Dermis blood vessel endothelial cell (primary cell): ENCODE results near the gene CNGA4. TPM values are rescaled to one million over a fixed set of nuclear protein-coding genes. Genes with fewer than 3 reads are reported as not detected.
A peak's percentile ranks its signal among the peaks of the same experiment; 100 is the strongest.

Experiments
- DNase-seq: peaks from one replicate; pipeline ENCODE4 v3.0.0; 2010
- total RNA-seq: library from RNA; depleted of rRNA; stranded (reverse); fragments of >200 nt; gene quantifications from 2 replicates; pipeline ENCODE4 v1.2.3, GENCODE V29; 2014

Gene CNGA4, protein sequence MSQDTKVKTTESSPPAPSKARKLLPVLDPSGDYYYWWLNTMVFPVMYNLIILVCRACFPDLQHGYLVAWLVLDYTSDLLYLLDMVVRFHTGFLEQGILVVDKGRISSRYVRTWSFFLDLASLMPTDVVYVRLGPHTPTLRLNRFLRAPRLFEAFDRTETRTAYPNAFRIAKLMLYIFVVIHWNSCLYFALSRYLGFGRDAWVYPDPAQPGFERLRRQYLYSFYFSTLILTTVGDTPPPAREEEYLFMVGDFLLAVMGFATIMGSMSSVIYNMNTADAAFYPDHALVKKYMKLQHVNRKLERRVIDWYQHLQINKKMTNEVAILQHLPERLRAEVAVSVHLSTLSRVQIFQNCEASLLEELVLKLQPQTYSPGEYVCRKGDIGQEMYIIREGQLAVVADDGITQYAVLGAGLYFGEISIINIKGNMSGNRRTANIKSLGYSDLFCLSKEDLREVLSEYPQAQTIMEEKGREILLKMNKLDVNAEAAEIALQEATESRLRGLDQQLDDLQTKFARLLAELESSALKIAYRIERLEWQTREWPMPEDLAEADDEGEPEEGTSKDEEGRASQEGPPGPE
- total RNA-seq: 0.09 TPM in 1 of 2 replicates, not detected in the other

DNA sequence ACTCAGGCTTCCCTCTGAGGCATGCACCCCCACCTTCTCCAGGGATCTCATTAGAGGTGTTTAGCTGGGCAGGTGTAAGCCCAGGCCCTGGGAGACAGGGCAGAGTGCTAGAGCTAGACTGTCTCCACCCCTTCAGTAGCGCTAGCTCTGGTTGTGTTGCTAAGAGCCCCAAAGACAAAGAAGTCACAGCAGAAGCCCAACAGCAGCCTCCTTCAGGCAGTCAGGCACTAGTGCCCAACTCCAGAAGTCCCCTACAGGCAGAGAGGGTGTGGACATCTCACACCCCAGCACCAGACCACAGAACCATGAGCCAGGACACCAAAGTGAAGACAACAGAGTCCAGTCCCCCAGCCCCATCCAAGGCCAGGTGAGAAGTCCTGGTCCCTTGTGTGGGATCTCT, at the start of gene CNGA4:
CNGA4 (plus strand) TSS at position 188 of the 400 bp plus-strand sequence; CDS start at position 306, 118 bp downstream.
- no peak for DNase-seq

DNA sequence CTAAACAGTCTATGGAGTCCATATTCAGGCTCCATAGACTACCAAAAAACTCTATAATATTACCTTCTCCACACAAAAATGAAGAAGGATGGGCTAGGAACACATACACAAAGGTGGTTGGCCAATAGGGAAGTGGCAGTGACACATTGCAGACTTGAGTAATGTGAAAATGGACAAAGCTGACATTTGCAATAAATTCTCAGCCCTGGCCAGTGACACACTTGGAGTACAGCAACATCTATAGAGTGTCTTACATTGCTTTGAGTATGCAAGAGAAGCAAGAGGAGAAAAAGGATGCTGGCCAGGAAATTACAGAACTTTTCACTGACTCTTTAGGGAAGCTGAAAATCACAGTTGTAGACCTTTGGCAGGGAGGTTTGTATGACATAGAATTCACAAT, 47.1 kb upstream of the CNGA4 start:
- DNase-seq: no peak

DNA sequence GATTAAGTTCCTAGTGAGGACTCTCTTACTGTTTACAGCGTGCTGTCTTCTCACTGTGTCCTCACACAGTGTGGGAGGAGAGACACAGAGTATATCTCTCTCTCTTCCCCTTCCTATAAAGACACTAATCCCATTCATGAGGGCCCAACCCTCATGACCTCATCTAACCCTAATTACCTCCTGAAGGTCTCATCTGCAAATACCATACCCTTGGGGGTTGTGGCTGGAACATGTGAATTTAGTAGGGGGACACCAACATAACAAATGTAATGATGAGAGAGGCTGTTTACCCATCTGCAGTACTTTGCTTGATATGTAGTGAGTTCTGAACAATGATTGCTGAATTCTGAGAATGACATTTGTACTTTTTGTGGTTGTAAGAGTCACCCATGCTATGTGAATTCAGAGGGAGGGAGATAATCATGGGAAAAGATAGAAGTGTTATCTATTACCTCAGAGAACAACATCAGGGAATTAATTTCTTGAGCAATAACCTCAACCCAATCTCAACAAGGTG, 44.8 kb upstream of the CNGA4 start:
- DNase-seq: no peak

DNA sequence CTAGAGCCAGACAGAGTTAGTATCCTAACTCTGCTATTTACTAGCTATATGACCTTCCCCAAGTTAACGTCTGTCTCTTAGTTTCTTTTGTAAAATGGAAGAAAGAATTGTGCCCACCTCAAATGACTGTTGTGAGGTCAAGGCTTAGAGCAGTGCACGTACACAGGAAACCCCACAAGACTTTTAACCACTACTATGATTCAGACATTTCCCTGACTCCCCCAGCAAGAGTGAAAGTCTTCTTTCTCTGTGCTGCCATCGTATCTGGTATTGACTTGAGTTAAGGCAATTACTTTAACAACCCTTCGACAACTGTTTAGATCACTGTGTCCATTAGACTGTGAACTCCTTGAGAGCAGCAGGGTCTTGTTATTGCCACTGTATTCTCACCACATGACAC, 42.5 kb upstream of the CNGA4 start:
- no peak for DNase-seq

DNA sequence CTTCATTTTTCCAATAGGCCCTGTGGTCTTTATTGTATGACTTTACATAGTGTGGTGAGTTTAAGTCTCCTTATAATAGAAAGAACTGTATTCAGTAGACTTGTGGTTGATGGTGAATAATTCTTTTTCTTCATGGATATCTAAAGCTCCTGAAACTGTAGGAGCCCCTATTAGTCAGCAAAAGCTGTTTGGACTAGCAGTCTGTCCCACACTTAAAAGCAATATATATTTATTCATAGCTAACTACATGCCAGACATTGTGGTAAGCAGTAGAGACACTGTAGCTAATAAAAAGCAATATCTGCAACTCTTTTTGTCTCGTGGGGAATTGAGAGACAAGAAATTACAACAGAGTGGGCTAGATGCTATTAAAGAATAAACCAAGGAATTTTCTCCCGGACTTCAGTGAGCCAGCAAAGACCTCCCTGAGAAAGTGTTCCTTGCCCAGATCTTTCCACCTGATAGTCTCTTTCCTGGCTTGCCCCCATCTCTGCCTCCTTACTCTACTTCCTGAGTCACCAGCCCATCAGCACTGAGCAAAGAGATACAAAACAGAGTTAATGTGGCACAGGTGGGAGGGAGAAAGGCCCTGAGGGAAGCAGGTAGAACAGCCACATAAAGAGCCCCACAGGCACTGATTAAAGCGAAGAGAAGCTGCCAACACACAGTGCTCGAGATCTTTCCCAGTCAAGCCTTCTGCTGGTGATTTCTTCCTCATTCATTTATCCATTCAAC, 41.3 kb upstream of the CNGA4 start:
- no peak for DNase-seq

DNA sequence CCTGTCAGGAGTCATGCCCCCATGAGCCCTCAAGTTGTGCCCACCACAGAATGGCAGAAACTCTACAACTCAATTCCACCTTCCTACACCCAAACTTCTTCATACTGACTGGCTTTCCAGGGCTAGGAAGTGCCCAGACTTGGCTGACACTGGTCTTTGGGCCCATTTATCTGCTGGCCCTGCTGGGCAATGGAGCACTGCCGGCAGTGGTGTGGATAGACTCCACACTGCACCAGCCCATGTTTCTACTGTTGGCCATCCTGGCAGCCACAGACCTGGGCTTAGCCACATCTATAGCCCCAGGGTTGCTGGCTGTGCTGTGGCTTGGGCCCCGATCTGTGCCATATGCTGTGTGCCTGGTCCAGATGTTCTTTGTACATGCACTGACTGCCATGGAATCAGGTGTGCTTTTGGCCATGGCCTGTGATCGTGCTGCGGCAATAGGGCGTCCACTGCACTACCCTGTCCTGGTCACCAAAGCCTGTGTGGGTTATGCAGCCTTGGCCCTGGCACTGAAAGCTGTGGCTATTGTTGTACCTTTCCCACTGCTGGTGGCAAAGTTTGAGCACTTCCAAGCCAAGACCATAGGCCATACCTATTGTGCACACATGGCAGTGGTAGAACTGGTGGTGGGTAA, 39.6 kb upstream of the CNGA4 start, which contains the start of gene OR52W1:
OR52W1 (plus strand) TSS at position 51 of the 637 bp plus-strand sequence; CDS start at position 51, 0 bp downstream.
- DNase-seq: no peak

DNA sequence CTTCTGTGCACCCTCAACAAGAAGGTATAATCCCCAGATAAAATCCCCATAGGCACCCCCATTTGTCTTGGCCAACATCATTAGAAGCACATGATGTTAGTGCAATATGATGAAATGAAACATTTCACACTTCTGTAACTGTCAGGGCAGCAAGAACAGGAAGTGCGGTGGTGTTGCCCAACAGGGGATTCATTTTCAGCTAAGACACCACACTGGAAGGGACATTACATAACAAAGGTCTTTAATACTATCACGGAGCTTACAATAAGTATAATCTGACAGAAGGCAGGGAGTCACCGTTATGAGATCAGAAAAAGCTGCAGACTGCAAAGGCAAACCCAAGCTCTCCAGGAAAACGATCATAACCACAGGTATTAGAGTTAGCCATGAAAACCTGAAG, 37.9 kb upstream of the CNGA4 start:
- no peak for DNase-seq

DNA sequence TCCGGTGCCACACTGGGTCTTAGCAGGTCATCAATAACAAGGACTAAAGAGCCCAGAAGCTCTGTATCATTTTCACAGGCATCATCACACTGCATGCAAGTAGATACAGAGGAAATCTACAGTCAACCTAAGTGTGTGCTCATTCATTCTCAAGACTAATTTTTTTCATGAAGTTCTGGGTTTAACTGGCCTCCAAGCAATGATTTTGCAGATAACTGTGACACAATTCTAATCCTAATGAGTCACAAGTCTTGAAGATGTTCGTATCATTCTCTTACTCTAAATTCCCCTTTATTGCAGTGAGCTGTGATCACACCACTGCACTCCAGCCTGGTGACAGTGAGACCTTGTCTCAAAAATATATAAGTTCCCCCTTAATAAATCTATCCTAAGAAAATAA, 37.4 kb upstream of the CNGA4 start:
- DNase-seq: no peak

DNA sequence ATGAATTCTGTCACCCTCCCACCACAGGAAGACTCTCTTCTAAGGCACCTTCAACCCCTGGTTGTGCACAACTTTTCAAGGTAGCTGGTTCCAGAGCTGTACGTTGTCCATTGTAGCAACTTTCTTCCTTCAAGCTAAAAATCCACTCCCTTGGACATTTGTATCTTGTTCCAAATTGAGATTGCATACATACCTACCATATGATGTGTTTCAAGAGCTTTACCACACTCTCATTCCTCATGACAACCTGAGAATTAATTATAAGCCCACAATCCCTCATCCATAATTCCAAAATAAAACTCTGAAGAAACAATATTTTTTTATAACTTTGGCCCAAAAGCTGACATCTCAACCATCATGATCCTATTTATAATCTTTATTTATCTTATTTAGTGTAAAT, 36.8 kb upstream of the CNGA4 start:
- DNase-seq: no peak

DNA sequence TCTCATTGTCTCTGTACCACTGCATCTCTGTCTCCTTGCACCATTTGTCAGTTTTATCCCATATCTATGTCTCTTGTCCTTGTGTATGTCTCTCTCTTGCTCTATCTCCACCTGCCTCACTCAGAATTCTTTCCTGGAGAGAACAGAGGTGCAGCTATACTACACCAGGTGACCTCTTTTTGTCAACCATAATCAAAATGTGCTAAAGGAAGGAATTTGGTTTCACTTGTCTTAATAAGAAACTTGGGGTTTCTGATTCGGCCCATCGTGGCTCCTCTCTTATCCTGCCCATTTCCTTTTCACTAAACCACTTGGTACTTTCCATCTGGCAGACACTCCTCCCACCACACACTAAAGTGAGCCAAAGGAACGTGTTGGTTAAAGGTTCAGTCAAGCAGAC, 35.6 kb upstream of the CNGA4 start:
- no peak for DNase-seq

DNA sequence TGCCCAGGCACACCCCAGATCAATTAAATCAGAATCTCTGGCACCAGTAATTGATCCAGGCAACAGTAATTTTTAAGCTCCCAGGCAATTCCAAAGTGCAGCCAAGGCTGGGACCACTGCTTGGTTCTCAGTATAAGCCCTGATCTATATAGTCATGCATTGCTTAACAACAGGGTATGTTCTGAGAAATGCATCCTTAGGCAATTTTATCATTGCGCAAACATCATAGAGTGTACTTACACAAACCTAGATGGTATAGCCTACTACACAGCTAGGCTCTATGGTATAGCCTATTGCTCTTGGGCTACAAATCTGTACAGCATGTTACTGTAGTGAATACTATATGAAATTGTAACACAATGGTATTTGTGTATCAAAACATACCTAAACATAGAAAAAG, 34.2 kb upstream of the CNGA4 start:
- no peak for DNase-seq

DNA sequence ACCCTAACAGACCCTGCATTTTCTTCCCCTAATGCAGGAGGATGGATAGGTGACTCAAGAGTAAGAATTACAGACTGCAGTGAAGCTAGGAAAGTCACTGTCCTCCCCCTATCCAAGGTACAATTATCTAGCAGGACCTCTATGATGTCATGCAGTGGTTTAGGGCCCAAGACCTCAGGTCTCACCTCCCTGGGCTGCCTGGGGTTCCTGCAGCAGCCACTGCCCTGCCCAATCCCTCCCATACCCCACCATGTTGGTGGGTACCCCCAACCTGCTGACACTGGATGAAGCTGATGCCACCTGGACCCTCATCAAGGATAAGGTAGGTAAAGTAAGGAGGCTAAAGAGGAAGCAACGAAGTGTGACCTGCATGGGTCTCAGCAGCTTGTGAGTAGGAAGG, 33.5 kb upstream of the CNGA4 start, which contains the start of gene C11orf42:
C11orf42 (plus strand) TSS at position 192 of the 400 bp plus-strand sequence; CDS start at position 251, 59 bp downstream.
- DNase-seq: no peak

DNA sequence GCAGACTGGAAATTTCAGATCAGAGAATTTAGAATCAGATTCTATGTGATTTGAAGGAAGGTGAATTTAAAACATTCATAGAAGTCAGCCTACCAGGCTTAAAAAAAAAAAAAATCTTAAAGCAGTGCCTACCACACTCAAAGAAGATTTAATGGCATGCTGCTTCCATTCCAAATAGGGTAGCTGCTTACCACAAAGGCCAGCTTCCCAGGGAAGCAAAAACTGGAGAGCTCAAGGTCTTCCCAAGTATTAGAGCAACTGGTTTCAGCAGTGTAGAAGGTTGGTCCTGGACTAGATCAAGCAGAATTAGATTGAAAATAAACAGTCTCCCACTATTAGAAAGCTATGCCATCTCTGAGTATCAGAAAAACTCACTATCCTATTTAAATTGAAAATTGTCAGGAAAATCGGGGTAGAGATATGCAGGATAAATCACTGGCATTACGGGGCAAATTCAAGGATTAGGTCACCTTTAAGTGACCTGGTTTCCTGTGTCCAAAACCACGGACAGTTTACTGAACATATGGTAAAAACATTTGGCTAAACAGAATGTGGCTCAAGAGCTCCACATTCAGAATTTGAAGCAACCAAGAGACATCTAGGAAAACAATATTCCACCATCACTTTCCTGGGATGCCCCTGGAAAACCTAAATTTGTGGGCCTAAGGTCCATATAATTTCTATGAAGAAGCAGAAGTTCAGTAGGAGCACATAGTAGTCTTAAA, 32.3 kb upstream of the CNGA4 start:
- DNase-seq: no peak

DNA sequence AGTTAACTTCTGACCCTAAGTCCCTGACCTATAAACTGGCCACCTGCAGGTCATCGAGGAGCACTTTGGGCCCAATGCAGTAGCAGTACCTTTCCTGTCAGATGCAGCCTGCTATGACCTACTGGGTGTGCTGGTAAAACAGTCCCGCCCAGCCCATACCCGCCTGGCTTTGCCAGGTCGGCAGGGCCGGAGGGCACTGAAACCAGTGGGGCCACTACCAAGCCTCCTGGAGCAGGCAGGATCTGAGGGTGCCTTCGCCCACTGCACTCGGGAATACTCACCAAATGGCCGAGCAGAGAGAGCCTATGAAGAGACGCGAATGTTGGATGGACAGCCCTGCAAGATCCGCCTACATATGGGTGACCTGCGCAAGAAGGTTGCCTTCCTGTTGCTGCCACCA, 29.1 kb upstream of the CNGA4 start:
- no peak for DNase-seq

DNA sequence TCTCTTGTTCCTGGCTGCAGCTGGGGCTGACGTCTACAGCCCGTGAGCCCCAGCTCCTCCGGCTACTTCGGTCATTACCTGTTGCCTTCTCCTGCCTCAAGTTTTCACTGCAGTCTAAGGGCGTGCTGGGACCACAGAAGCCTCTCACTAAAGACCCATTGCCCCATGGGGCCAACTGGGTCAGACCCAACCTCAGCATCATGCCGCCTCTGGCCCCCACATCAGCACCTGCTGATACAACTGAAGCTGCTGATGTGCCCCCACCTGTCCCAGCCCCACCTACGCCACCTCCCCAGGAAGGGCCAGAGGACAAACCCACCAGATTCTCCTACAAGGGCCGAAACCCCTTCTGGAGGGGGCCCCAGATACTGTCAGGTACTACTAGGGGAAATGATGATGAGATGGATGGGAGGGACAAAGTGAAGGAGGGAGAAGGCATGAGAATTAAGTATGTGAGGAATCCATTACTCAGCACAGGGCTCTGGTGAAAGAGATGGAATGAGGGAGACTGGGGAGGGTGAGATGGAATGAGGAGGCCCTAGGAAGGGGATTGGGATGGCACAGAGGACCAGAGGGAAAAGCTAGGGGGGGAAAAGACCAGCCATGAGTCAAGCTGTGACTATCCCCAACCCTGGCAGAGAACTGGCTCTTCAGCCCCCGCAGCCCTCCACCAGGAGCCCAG, 28.5 kb upstream of the CNGA4 start:
- no peak for DNase-seq

DNA sequence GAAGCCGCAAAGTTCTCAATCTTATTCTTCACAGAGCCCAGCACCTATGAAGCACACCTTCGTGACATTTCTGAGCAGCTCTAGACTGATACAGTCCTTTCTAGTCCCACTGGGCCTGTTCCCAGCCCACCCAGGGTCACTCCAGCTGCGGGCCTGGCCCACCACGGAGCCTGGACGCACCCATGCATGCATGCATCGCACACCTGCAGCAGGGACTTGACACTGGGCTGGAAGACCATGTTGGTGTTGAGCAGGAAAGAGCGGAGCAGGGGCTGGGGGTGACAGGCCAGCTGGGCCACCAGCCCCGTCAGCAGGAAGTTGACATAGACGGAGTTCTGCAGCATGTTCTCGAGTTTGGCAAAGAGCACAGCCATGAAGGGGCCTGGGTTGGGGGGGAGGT, 24.4 kb upstream of the CNGA4 start:
- no peak for DNase-seq

DNA sequence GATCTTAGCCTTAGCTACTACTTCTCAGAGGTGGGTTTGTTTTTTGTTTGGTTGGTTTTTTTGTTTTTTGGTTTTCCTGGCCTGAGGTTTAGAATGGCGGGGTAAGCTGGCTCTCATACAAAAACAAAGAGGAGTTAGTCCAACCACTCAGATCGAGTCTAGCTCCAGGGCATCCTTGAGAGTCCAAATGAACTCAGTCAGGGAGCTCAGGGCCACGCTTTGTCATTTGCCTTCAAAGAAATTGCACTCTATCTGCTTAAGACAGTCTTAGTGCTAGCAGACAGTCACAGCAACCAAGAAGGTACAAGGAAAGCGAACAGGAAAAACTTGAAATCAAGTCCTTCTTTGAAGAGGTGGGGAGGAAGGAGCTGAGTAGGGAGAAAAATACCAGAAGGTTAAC, 22.4 kb upstream of the CNGA4 start:
- no peak for DNase-seq

DNA sequence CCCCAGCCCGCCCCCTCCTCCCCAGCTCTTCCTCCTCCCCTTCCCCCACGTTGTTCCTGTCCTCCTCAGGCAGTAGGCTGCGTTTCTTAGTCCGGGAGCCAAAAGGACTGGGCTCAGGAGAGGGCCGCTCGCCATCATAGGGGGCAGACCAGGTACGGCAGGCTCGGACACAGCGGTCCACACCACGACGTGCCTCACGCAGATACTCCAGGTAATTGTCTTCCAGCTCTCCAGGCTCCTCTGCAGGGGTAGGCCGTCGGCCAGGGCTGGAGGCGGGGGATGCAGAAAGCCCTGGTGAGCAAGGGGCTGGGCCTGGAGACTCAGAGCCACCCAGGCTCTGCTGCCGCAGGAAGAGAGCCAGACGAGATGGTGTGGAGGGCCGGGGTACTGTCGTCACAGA, 21.2 kb upstream of the CNGA4 start:
- no peak for DNase-seq

DNA sequence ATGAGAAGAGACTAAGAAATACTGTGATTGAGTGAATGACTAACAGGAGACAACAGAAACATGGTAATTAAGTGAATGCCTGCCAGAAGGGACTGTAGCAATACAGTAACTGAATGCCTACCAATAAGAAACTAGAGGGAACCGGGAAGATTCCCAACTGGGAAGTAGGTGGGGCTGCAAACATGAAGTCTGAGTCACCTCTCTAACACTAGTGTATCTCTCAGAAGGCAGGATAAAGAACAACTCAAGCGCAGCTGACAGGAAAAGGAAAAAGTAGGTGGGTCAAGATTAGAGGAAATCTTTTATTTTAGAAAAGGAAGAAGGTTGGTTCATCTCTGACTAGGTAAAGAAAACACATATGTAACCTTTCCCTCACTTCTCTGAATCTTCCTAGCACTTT, 19.5 kb upstream of the CNGA4 start:
- peak; percentile 75 for DNase-seq

DNA sequence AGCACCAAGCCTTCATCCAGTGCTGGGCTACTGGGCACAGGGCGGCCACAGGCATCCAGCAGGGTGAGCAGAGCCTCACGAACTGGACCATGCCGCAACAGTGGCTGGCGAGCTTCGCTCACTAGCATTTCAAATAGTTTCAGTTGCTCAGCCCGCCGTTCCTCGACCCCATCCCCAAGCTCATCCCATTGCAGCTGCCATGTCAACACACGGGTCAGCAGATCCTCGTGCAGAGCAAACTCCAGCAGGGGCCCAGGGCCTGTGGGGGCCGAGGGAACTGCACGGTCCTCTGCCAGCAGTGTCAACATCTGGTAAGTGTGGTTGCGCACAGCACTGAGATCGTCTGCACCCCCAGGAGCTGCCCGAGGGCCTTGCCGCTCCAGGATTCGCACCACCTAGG, 15.0 kb upstream of the CNGA4 start:
- DNase-seq: no peak

DNA sequence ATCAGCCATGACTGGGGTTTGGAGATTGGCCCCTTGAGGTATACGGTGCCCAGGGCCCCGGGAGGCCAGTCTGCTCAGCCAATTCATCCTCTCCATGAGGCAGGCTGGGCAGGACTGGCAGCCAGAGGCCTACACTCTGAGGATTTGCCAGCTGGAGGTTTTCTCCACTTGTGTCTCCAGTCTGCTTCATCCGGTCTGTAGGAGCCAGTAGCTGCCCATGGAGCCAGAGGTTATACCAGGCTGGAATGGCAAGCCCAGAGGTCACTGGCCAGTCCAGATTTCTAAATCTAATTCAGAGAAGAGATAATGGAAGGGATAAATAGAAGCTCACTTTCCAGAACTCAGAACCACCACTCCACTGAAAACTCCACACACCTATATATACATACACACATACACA, 14.5 kb upstream of the CNGA4 start:
- no peak for DNase-seq

DNA sequence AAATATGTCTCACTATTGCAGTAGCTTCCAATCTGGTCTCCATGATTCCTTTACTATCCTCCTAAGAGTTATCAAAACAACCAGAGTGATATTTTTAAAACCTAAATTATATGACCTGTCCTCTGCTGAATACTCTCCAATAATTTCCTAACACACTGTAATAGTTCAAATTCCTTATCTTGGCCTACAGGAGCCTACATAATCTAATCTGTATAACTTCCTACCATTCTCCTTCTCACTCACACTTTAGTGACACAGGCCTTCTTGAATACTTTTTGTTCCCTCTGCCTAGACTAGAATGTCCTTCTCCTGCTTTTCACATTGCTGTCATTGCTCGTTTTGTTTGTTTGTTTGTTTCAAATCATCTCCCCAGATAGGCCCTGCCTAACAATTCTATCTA, 13.9 kb upstream of the CNGA4 start:
- DNase-seq: peak; percentile 8
